T-cell (primary cell): ENCODE data around the gene ATPAF2. TPM values are rescaled to one million over a fixed set of nuclear protein-coding genes. Genes with fewer than 3 reads are reported as not detected.

Experiments used
- ATAC-seq, 4 experiments: fragments of 200-7000 bp in 3 of 4; fragments of 150-1000 bp in 1 of 4; cut with Tn5 transposase; replicated peaks in 1 of 4; 1 replicate in 3 of 4; 2 replicates in 1 of 4; pipeline ENCODE4 v1.10.0; 2021; ENCODE audit warnings: moderate library complexity in 3 of 4, mild to moderate bottlenecking in 2 of 4, moderate number of reproducible peaks in 1 of 4
- CTCF ChIA-PET, 2 donors: fragments of 300-600 bp; sonication (Branson Sonifier 250); formaldehyde crosslinking; loops; one replicate each; lab custom pipeline; 2022; ENCODE audit warnings: antibody characterized with exemption in 2 of 2; lab: Charles Lee
- POLR2A ChIA-PET, 2 donors: fragments of 300-600 bp; sonication (Branson Sonifier 250); formaldehyde crosslinking; loops; one replicate each; lab custom pipeline; 2022; ENCODE audit warnings: antibody characterized with exemption in 2 of 2; lab: Charles Lee
- DNase-seq, 35 experiments: peaks; one replicate each; pipeline versions ENCODE4 v3.0.0 to v3.0.0-alpha.2; 2013 to 2023
- H3K27ac ChIP-seq: one replicate; pipeline ENCODE4 v1.5.1; 2013; ENCODE audit warnings: low read length
- H3K27me3 ChIP-seq, 2 experiments: replicated peaks in 1 of 2; 1 replicate in 1 of 2; 2 replicates in 1 of 2; pipeline versions ENCODE4 v1.6.1 to v1.7.0; 2013; ENCODE audit warnings: low read length in 1 of 2, mixed read lengths in 1 of 2; ENCODE audit not compliant: control insufficient read depth in 2 of 2, insufficient read depth in 2 of 2; ENCODE audit errors: extremely low read depth in 1 of 2
- H3K36me3 ChIP-seq, 2 donors: 1 replicate in 1 of 2; 2 replicates in 1 of 2; pipeline versions ENCODE4 v1.6.1 to v1.7.0; 2013; ENCODE audit warnings: low read length in 1 of 2; ENCODE audit not compliant: control insufficient read depth in 2 of 2, insufficient read depth in 1 of 2; ENCODE audit errors: extremely low read depth in 1 of 2
- H3K4me1 ChIP-seq, 2 experiments: 1 replicate in 1 of 2; 2 replicates in 1 of 2; pipeline versions ENCODE4 v1.6.1 to v1.7.0; 2013; ENCODE audit warnings: low read length in 2 of 2, mixed read lengths in 1 of 2; ENCODE audit not compliant: insufficient read depth in 2 of 2, control insufficient read depth in 1 of 2; ENCODE audit errors: extremely low read depth in 1 of 2
- H3K4me3 ChIP-seq, 2 donors: 1 replicate in 1 of 2; 2 replicates in 1 of 2; pipeline versions ENCODE4 v1.5.1 to v1.7.0; 2013; ENCODE audit warnings: mild to moderate bottlenecking in 2 of 2, low read length in 1 of 2, moderate library complexity in 1 of 2; ENCODE audit not compliant: control insufficient read depth in 1 of 2; ENCODE audit errors: extremely low read depth in 1 of 2
- H3K9me3 ChIP-seq: 2 replicates; pipeline ENCODE4 v1.7.0; 2013
- H3K27ac Mint-ChIP-seq, 2 donors: one replicate each; pipeline ENCODE4 v1.8.0; 2020 to 2021; ENCODE audit warnings: mild to moderate bottlenecking in 2 of 2, mixed read lengths in 2 of 2
- H3K27me3 Mint-ChIP-seq, 2 donors: one replicate each; pipeline ENCODE4 v1.8.0; 2021 to 2022; ENCODE audit warnings: mixed read lengths in 2 of 2
- H3K36me3 Mint-ChIP-seq: one replicate; pipeline ENCODE4 v1.8.0; 2021; ENCODE audit warnings: mixed read lengths
- H3K4me1 Mint-ChIP-seq, 3 donors: one replicate each; pipeline ENCODE4 v1.8.0; 2020 to 2022; ENCODE audit warnings: mixed read lengths in 3 of 3, mild to moderate bottlenecking in 1 of 3
- H3K4me3 Mint-ChIP-seq, 3 donors: one replicate each; pipeline ENCODE4 v1.8.0; 2020 to 2022; ENCODE audit warnings: mild to moderate bottlenecking in 3 of 3, mixed read lengths in 3 of 3, moderate library complexity in 3 of 3
- H3K9me3 Mint-ChIP-seq, 3 donors: one replicate each; pipeline ENCODE4 v1.8.0; 2020 to 2022; ENCODE audit warnings: mixed read lengths in 3 of 3
- WGBS: methylation state at CpG from one replicate; pipeline ENCODE4 v1.1.5; 2013; ENCODE audit warnings: missing lambda C conversion rate; ENCODE audit not compliant: insufficient coverage; 5-methylcytosine and 5-hydroxymethylcytosine counted together
- total RNA-seq, 35 experiments: library from RNA in 6 of 35; stranded (reverse) in 6 of 35; fragments of 120-200 nt in 1 of 35; gene quantifications; one replicate each; pipeline versions ENCODE4 v1.2.1 to v1.2.4 and lab custom pipeline; 2013 to 2026

The ATPAF2 gene
- total RNA-seq, 5 donors from 2014 or later (not counting 1 experiment from before 2014, with no cell fraction given) = 23.6 to 32.9 (median 27.7) TPM

DNA sequence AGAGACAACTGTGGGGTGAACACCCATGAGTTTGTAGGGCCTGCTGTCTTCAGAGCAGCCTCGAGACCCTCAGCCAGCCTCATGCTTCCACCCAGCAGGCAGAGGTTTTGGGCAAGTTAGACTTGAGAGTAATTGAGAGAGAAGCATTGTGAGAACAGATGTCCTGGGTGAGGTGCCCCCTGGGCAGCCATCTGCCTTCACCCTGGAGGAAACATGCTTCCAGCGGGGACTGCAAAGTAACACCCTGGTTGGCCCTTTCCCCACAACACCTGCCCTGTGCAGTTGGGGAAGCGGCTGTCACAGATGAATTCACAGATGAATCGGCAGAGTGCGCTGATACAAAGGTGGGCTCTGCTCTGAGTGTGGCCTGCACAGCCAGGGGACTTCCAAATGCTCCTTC, 23.4 kb downstream of the ATPAF2 start:
- Histone ChIP-seq H3K4me3 (no peak overlapping the region), H3K27me3 (no peaks in the 10 kb centered on the region), H3K9me3 (no peaks in the 10 kb centered on the region), H3K4me1 (no peaks in the 10 kb centered on the region), H3K27ac (no peak overlapping the region), H3K36me3 (peaks cover 5 to 13% of the 10 kb centered on the region in 2 donors)
- no peak for ATAC-seq
- POLR2A ChIA-PET = no interaction called here
- H3K27me3 Mint-ChIP-seq = no peaks in the 10 kb centered on the region
- CTCF ChIA-PET = no interaction called here
- no peak for DNase-seq
- H3K36me3 Mint-ChIP-seq = peaks cover 25% of the 10 kb centered on the region
- H3K4me1 Mint-ChIP-seq = no peaks in the 10 kb centered on the region
- H3K27ac Mint-ChIP-seq = no peak overlapping the region
- no peaks in the 10 kb centered on the region for H3K9me3 Mint-ChIP-seq
- H3K4me3 Mint-ChIP-seq = no peak overlapping the region
- 89% methylated on average over 4 of the region's 5 CpGs for whole genome bisulfite sequencing

DNA sequence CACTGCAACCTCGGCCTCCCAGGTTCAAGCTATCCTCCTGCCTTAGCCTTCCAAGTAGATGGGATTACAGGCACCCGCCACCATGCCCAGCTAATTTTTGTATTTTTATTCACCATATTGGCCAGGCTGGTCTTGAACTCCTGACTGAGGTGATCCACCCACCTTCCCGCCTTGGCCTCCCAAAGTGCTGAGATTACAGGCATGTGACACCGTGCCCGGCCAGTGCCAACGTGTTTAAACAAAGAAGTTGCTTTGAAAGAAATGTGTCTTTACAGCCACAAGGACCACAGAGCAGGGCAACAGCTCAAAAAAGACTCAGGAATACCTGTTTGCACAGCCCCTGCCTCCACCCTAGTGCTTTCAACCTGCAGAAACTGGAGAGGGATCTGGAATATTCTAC, 25.0 kb downstream of the ATPAF2 start:
- Mint-ChIP-seq H3K36me3 (peaks cover 35% of the 10 kb centered on the region), H3K4me1 (no peaks in the 10 kb centered on the region), H3K27ac (no peak overlapping the region), H3K9me3 (no peaks in the 10 kb centered on the region), H3K27me3 (no peaks in the 10 kb centered on the region), H3K4me3 (no peak overlapping the region)
- Histone ChIP-seq H3K9me3 (no peaks in the 10 kb centered on the region), H3K4me3 (no peak overlapping the region), H3K4me1 (no peaks in the 10 kb centered on the region), H3K27ac (no peak overlapping the region), H3K36me3 (peaks cover 7 to 9% of the 10 kb centered on the region in 2 donors), H3K27me3 (no peaks in the 10 kb centered on the region)
- DNase-seq = no peak
- ATAC-seq = no peak
- 92% methylated on average over 5 of the region's 6 CpGs for WGBS
- ChIA-PET POLR2A (no interaction called here), CTCF (no interaction called here)

DNA sequence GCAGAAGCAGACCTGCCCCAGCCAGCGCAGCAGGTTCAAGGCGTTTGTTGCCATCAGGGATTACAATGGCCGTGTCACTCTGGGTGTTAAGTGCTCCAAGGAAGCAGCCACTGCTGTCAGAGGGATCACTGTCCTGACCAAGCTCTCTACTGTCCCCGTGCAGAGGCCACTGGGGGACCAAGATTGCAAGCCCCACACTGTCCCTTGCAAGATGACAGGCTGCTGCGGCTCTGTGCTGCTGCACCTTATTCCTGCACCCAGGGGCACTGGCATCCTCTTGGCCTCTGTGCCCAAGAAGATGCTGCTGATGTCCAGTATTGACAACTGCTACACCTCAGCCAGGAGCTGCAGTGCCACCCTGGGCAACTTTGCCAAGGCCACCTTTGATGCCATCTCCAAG, 27.7 kb downstream of the ATPAF2 start:
- H3K27ac Mint-ChIP-seq = no peak overlapping the region
- Histone ChIP-seq H3K27me3 (no peaks in the 10 kb centered on the region), H3K27ac (no peak overlapping the region), H3K9me3 (no peaks in the 10 kb centered on the region), H3K4me1 (no peaks in the 10 kb centered on the region), H3K4me3 (no peak overlapping the region), H3K36me3 (peaks cover 6 to 15% of the 10 kb centered on the region in 2 donors)
- 94% methylated on average over 5 of the region's 5 CpGs for WGBS
- no peaks in the 10 kb centered on the region for H3K27me3 Mint-ChIP-seq
- ATAC-seq = no peak
- H3K9me3 Mint-ChIP-seq = no peaks in the 10 kb centered on the region
- H3K36me3 Mint-ChIP-seq = peaks cover 38% of the 10 kb centered on the region
- H3K4me1 Mint-ChIP-seq = no peaks in the 10 kb centered on the region
- DNase-seq = no peak
- H3K4me3 Mint-ChIP-seq = no peak overlapping the region
- CTCF ChIA-PET = interaction anchor here in 1 of 2 donors (0.6 kb wide), 1 partner anchor 394 kb away, joined by 7 read pairs; no protein-coding TSS in a partner anchor
- POLR2A ChIA-PET = no interaction called here

DNA sequence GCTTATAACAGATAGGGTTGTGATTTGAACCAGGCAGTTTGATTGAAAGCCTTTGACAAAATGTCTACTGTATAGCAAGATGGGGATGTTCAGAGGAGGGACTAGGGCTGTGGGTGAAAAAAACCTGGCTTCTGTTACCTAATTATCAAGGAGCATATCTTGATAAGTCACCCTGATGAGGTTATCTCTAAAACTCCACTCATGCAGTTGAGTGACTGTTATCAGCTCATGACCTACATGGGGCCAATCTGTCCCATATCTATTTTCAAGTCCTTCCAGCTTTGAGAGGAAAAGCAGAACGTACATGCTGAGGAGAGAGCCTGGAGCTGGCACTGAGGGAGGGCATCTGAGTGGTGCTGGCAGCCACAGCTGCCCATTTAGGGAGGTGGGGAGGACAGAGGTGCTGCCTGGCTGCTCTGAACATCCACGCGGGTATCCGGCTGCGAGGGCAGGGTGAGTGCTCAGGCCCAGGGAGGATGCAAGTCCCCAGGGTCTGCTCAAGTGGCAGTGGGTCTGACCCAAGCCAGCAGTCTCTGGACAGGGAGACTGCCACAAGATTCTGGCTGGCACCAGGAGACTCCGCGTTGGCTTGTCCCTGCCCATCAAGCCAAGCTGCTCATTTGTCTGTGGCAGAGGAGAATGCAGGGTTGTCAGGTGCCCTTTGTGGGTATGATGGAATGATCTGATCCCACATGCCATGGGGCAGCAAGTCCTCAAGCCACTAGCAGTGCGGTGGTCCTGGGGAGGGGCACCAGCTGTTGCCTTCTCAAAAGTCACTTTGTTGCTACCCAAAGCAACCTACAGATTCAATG, 29.2 kb downstream of the ATPAF2 start:
- peaks cover 34% of the 10 kb centered on the region for H3K36me3 Mint-ChIP-seq
- no peak for DNase-seq
- no peaks in the 10 kb centered on the region for H3K9me3 ChIP-seq
- CTCF ChIA-PET = interaction anchor here in 1 of 2 donors (0.6 kb wide), 1 partner anchor 394 kb away, joined by 3 read pairs; no protein-coding TSS in a partner anchor
- POLR2A ChIA-PET = interaction anchor here in 1 of 2 donors (0.5 kb wide), 1 partner anchor 1953 kb away, joined by 9 read pairs; no protein-coding TSS in a partner anchor
- H3K9me3 Mint-ChIP-seq = no peaks in the 10 kb centered on the region
- H3K4me1 Mint-ChIP-seq = no peaks in the 10 kb centered on the region
- no peak overlapping the region for H3K4me3 Mint-ChIP-seq
- no peaks in the 10 kb centered on the region for H3K27me3 Mint-ChIP-seq
- no peaks in the 10 kb centered on the region for H3K27me3 ChIP-seq
- H3K4me1 ChIP-seq = no peaks in the 10 kb centered on the region
- H3K4me3 ChIP-seq = no peak overlapping the region
- no peak for ATAC-seq
- H3K27ac Mint-ChIP-seq = no peak overlapping the region
- no peak overlapping the region for H3K27ac ChIP-seq
- 83% methylated on average over 8 of the region's 8 CpGs for WGBS
- peaks cover 10 to 15% of the 10 kb centered on the region in 2 donors for H3K36me3 ChIP-seq

DNA sequence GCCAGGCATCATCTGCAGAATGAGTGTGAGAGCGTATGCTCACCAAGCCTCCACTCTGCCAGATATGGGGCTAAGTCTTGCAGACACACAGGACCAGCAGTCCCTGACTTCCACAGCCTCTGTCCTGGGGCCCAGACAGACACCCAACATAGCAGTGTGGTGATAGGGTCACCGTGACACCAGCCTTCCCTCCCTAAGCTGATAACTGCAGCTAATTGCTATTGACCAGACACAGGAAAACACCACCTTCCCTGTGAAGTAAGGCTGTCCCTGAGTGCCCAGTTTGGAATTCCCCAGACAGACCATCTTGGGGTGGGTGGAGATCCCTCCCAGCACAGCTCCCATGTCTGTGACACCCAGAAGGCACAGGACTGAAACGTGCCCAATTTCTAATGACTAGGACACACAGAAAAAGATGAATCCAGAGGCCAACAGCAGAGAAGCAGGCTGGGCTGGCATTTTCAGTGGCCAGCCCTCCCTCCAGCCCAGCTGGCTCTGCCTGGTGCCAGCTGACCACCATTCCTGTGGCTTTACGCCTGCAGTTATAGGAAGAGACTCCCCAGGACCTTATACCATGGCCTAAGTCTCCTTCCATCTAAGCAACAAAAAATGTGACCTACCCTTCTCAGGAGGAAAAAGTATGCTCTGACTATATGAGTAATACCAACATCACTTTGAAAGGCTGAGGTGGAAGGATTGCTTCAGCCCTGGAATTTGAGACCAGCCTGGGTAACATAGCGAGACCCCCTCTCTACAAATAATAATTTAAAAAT, 30.3 kb downstream of the ATPAF2 start:
- Mint-ChIP-seq H3K9me3 (no peaks in the 10 kb centered on the region), H3K4me1 (no peaks in the 10 kb centered on the region), H3K27me3 (no peaks in the 10 kb centered on the region), H3K36me3 (peaks cover 33% of the 10 kb centered on the region), H3K27ac (no peak overlapping the region), H3K4me3 (no peak overlapping the region)
- Histone ChIP-seq H3K9me3 (no peaks in the 10 kb centered on the region), H3K27ac (no peak overlapping the region), H3K36me3 (peaks cover 10 to 15% of the 10 kb centered on the region in 2 donors), H3K4me1 (no peaks in the 10 kb centered on the region), H3K4me3 (no peak overlapping the region), H3K27me3 (no peaks in the 10 kb centered on the region)
- CTCF ChIA-PET = interaction anchor here in 1 of 2 donors (0.6 kb wide), 1 partner anchor 1284 kb away, joined by 3 read pairs; no protein-coding TSS in a partner anchor
- ATAC-seq (no peak), DNase-seq (no peak)
- POLR2A ChIA-PET = no interaction called here
- 84% methylated on average over 3 of the region's 5 CpGs for WGBS

DNA sequence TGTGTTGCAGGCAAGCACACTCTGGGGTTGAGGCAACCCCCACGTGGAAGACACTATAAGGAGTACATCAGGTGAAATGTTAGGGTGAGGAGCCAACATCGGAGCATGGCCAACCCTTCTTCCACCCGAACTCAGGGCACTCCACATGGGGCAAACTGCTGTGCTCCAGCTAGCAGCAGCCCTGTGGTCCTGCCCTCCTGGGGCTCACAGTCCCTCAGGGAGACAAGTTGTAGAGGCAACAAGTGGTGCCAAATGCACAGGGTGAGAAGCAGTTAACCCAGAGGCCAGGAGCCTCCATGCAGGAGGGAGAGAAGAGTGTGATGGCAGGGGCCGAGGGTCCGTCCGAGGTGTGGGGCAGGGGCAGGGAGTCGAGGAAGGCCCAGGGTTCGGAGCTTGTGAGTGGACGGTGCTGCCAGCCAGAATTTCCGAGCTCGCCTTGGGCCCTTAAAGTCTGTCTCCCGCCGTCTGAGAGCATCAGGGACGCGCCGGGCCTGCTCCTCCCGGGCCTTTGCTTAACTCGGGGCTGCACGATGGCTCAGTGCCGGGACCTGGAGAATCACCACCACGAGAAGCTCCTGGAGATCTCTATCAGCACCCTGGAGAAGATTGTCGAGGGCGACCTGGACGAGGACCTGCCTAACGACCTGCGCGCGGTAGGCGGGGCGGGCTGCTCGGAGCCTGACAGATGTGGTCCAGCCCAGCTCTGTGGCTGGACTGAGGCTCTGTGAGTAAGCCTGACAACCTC, 32.3 kb downstream of the ATPAF2 start:
- Histone ChIP-seq H3K4me3 (no peak overlapping the region), H3K27ac (no peak overlapping the region), H3K36me3 (peaks cover 10 to 13% of the 10 kb centered on the region in 2 donors), H3K9me3 (no peaks in the 10 kb centered on the region), H3K4me1 (no peaks in the 10 kb centered on the region), H3K27me3 (no peaks in the 10 kb centered on the region)
- DNase-seq (no peak), ATAC-seq (no peak)
- H3K27me3 Mint-ChIP-seq = no peaks in the 10 kb centered on the region
- 97% methylated on average over 16 of the region's 31 CpGs for WGBS
- CTCF ChIA-PET = no interaction called here
- H3K27ac Mint-ChIP-seq = no peak overlapping the region
- H3K9me3 Mint-ChIP-seq = no peaks in the 10 kb centered on the region
- H3K4me1 Mint-ChIP-seq = no peaks in the 10 kb centered on the region
- POLR2A ChIA-PET = interaction anchor here in 1 of 2 donors (0.6 kb wide), 1 partner anchor 49 kb away, joined by 3 read pairs; no protein-coding TSS in a partner anchor
- no peak overlapping the region for H3K4me3 Mint-ChIP-seq
- H3K36me3 Mint-ChIP-seq = peaks cover 23% of the 10 kb centered on the region
